Fibroblast of villous mesenchyme (primary cell): ENCODE data around the gene UBE2Q1. TPM values are rescaled to one million over a fixed set of nuclear protein-coding genes. Genes with fewer than 3 reads are reported as not detected.

Experiments
- DNase-seq: peaks from one replicate; pipeline ENCODE4 v3.0.0-alpha.2; 2010; ENCODE audit warnings: low read depth
- H3K4me3 ChIP-seq: 2 replicates; pipeline ENCODE4 v1.5.1; 2011; ENCODE audit warnings: low read depth, mild to moderate bottlenecking, low read length
- CTCF ChIP-seq: IDR thresholded peaks from 2 replicates; pipeline ENCODE4 v1.5.1; 2012; ENCODE audit warnings: low read depth, mild to moderate bottlenecking, low read length; ENCODE audit not compliant: insufficient read depth
- total RNA-seq: library from RNA; depleted of rRNA; stranded (reverse); fragments of >200 nt; gene quantifications from 2 replicates; pipeline ENCODE4 v1.2.3, GENCODE V29; 2012

Gene UBE2Q1
- 24.8 and 36.3 TPM in 2 replicates for total RNA-seq

- H3K4me3 ChIP-seq, result peak within 1 kb of the TSS; percentile 74
- peak; percentile 39 for DNase-seq
- no peak for TF ChIP-seq CTCF
Observed at GRCh38 chr1:154557939-154558719, at the start of gene UBE2Q1. UBE2Q1 (minus strand) TSS chr1:154558662; CDS start chr1:154558553, 109 bp downstream.

GRCh38 chr1:154607609-154608396 is 49.3 kb upstream of the UBE2Q1 start, which contains the start of gene ADAR:
ADAR (minus strand) TSS chr1:154608186; CDS start chr1:154608006, 180 bp downstream.
- no peak for TF ChIP-seq CTCF
- peak within 1 kb of the TSS; percentile 89 for H3K4me3 ChIP-seq
- peak; percentile 99 for DNase-seq

- DNase-seq, result peak; percentile 46
- H3K4me3 ChIP-seq, result peak overlapping the region; percentile 89
- no peak for TF ChIP-seq CTCF
Observed at GRCh38 chr1:154607106-154607608, 48.7 kb upstream of the UBE2Q1 start.

DNA sequence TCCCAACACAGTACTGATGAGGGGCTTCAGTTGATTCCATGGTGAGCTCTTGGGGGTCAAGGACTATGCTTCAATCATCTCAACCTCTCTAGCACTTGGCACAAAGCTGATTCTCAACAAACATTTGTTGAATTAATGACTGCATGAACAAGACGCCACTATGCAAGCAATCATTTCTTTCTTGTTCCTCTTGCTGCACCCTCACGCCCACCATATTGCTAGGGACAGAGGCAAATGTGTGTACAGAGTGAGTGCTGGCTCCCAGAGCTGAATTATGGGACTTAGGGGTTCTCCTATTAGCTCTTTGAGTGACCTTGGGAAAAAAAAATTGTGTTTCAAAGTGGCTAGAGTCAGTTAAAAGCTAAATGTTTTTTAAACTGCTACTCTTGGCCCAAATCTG is 47.1 kb upstream of the UBE2Q1 start:
- no peak for DNase-seq
- no peak overlapping the region for H3K4me3 ChIP-seq
- TF ChIP-seq CTCF, result no peak

DNA sequence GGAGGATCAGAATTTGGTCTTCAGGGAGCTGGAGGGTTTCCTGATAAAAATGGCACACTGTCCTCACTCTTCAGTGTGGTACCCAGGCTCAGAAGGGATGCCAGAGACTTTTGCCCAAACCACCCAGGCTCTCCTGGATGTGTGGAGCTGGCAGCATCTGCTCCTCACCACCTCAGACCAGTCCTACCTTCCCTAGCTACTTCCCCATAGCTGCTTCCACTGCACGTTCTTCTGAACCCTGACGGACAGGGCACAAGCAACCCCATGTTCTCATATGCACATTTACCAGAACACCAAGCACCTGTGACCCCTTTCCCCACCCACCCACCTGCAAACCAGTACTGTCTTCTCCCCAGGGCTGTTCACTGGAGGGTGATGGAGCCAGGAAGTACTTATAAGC is 44.9 kb upstream of the UBE2Q1 start:
- no peak overlapping the region for H3K4me3 ChIP-seq
- no peak for DNase-seq
- TF ChIP-seq CTCF, result no peak

GRCh38 chr1:154599658-154600057 is 41.2 kb upstream of the UBE2Q1 start:
- H3K4me3 ChIP-seq, result no peak overlapping the region
- TF ChIP-seq CTCF, result no peak
- no peak for DNase-seq
